HCT116 (cell line): ENCODE measurements around the gene DNMT3B.

ENCODE experiments used
- SP1 ChIP-seq: IDR thresholded peaks from 2 replicates; pipeline ENCODE4 v1.6.1; 2012; ENCODE audit warnings: low read depth
- TF ChIP-seq, protein P1 (sequence below), 3 experiments: fragments of 200-600 bp in 1 of 3; sonication (generic) in 1 of 3; IDR thresholded peaks in 2 of 3; conservative IDR thresholded peaks in 1 of 3; 2 replicates each; pipeline ENCODE4 v1.5.1; 2012 to 2017; ENCODE audit warnings: low read depth in 2 of 3, low read length in 2 of 3, antibody characterized with exemption in 1 of 3, borderline replicate concordance in 1 of 3, control low read depth in 1 of 3, mild to moderate bottlenecking in 1 of 3, mixed read lengths in 1 of 3, mixed run types in 1 of 3, moderate library complexity in 1 of 3; ENCODE audit not compliant: insufficient read depth in 1 of 3
- TF ChIP-seq, protein P2 (sequence below): IDR thresholded peaks from 2 replicates; pipeline ENCODE4 v1.6.1; 2012; ENCODE audit warnings: low read depth

DNA sequence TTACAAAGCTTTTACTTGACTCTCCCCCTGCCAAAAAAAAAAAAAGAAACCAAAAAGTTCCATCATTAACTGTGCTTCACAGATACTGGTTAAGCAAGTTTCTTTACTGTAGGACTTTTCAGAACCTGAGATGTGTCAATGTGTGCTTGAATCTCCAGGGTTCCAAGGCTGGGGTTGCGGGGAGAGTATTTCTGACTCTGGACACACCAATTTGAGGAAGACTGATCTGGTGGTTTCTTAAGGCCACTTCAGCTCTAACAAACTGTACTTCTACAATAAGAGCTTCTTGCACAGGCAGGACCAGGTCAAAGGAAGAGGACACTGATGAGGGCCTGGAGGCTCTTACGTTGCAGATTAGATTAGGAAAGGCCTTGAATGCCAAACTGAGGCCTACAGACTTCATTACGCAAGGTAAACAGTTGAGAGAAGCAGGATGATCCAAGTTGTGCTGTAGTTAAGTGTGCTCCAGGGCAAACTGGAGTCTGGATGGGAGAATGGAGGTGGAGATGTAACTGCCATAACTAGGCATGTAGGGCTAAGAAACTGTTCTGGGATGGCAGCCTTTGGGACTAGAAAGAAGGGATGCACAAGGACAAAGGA, 43.3 kb upstream of the DNMT3B start:
- TF ChIP-seq, protein P1, sequence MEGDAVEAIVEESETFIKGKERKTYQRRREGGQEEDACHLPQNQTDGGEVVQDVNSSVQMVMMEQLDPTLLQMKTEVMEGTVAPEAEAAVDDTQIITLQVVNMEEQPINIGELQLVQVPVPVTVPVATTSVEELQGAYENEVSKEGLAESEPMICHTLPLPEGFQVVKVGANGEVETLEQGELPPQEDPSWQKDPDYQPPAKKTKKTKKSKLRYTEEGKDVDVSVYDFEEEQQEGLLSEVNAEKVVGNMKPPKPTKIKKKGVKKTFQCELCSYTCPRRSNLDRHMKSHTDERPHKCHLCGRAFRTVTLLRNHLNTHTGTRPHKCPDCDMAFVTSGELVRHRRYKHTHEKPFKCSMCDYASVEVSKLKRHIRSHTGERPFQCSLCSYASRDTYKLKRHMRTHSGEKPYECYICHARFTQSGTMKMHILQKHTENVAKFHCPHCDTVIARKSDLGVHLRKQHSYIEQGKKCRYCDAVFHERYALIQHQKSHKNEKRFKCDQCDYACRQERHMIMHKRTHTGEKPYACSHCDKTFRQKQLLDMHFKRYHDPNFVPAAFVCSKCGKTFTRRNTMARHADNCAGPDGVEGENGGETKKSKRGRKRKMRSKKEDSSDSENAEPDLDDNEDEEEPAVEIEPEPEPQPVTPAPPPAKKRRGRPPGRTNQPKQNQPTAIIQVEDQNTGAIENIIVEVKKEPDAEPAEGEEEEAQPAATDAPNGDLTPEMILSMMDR (IDR thresholded peaks at IDR 0.05 in 2 of 3, conservative IDR thresholded peaks at IDR 0.05 in 1 of 3; ENCODE audit: borderline replicate concordance in 1 of 3, insufficient read depth in 1 of 3, low read depth in 2 of 3, low read length in 2 of 3), result no peak
- TF ChIP-seq, protein P2, sequence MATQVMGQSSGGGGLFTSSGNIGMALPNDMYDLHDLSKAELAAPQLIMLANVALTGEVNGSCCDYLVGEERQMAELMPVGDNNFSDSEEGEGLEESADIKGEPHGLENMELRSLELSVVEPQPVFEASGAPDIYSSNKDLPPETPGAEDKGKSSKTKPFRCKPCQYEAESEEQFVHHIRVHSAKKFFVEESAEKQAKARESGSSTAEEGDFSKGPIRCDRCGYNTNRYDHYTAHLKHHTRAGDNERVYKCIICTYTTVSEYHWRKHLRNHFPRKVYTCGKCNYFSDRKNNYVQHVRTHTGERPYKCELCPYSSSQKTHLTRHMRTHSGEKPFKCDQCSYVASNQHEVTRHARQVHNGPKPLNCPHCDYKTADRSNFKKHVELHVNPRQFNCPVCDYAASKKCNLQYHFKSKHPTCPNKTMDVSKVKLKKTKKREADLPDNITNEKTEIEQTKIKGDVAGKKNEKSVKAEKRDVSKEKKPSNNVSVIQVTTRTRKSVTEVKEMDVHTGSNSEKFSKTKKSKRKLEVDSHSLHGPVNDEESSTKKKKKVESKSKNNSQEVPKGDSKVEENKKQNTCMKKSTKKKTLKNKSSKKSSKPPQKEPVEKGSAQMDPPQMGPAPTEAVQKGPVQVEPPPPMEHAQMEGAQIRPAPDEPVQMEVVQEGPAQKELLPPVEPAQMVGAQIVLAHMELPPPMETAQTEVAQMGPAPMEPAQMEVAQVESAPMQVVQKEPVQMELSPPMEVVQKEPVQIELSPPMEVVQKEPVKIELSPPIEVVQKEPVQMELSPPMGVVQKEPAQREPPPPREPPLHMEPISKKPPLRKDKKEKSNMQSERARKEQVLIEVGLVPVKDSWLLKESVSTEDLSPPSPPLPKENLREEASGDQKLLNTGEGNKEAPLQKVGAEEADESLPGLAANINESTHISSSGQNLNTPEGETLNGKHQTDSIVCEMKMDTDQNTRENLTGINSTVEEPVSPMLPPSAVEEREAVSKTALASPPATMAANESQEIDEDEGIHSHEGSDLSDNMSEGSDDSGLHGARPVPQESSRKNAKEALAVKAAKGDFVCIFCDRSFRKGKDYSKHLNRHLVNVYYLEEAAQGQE, result no peak
- TF ChIP-seq SP1, result no peak
